ENCODE data around the gene C3orf22.

DNA sequence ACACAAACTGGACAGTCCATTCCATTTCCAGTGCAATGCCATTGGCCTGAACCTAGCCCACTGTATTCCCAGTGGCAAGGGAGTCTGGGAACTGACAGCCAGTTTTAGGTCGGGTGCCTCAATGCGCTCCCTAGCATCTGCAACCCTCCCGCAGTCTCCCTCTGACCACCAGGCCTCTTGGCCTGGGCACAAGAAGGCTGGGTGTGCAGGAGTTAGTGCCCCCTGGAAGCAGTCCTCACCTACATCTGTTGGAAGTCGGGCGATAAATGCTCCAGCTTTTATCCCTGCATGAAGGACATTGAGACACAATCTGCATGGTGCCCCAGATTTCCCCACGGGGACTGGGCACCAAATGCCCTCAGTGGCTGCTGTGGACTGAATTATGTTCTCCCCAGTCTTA, 12.7 kb downstream of the C3orf22 start:
- no peak for TF ChIP-seq TAF15 (IDR thresholded peaks at IDR 0.05; ENCODE audit: low read depth, low read length)
- TF ChIP-seq POLR2A (conservative IDR thresholded peaks at IDR 0.05): no peak
- TF ChIP-seq RCOR1 (IDR thresholded peaks at IDR 0.05; ENCODE audit: borderline replicate concordance in 1 of 2, low read depth in 2 of 2, low read length in 2 of 2): no peak
- no peak for TF ChIP-seq YY1 (IDR thresholded peaks at IDR 0.05; ENCODE audit: borderline replicate concordance in 1 of 3, control insufficient read depth in 1 of 3, extremely low read depth in 1 of 3, insufficient read depth in 3 of 3, insufficient read length in 1 of 3, insufficient replicate concordance in 2 of 3, low read depth in 1 of 3, low read length in 2 of 3)
- TF ChIP-seq JUNB (CRISPR knock-in tag; conservative IDR thresholded peaks at IDR 0.05): no peak
- TF ChIP-seq, protein P1, sequence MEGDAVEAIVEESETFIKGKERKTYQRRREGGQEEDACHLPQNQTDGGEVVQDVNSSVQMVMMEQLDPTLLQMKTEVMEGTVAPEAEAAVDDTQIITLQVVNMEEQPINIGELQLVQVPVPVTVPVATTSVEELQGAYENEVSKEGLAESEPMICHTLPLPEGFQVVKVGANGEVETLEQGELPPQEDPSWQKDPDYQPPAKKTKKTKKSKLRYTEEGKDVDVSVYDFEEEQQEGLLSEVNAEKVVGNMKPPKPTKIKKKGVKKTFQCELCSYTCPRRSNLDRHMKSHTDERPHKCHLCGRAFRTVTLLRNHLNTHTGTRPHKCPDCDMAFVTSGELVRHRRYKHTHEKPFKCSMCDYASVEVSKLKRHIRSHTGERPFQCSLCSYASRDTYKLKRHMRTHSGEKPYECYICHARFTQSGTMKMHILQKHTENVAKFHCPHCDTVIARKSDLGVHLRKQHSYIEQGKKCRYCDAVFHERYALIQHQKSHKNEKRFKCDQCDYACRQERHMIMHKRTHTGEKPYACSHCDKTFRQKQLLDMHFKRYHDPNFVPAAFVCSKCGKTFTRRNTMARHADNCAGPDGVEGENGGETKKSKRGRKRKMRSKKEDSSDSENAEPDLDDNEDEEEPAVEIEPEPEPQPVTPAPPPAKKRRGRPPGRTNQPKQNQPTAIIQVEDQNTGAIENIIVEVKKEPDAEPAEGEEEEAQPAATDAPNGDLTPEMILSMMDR (IDR thresholded peaks at IDR 0.05 in 2 of 3, conservative IDR thresholded peaks at IDR 0.05 in 1 of 3; ENCODE audit: insufficient read depth in 2 of 3, low read depth in 1 of 3, low read length in 3 of 3): no peak

Measured in K562 (cell line).